Breast epithelium (tissue), 3 donors: ENCODE data around the gene TSPEAR.

Source experiments
- POLR2AphosphoS5 ChIP-seq, 3 donors: sonication (generic); formaldehyde crosslinking; IDR thresholded peaks; one replicate each; pipeline ENCODE4 v1.6.1; 2017; ENCODE audit warnings: antibody characterized with exemption in 3 of 3
- TF ChIP-seq, protein P1 (sequence below), 3 donors: fragments of 450-650 bp; IDR thresholded peaks; one replicate each; pipeline ENCODE4 v1.5.1; 2016 to 2017; ENCODE audit warnings: antibody characterized with exemption in 3 of 3, mild to moderate bottlenecking in 3 of 3, moderate library complexity in 3 of 3

DNA sequence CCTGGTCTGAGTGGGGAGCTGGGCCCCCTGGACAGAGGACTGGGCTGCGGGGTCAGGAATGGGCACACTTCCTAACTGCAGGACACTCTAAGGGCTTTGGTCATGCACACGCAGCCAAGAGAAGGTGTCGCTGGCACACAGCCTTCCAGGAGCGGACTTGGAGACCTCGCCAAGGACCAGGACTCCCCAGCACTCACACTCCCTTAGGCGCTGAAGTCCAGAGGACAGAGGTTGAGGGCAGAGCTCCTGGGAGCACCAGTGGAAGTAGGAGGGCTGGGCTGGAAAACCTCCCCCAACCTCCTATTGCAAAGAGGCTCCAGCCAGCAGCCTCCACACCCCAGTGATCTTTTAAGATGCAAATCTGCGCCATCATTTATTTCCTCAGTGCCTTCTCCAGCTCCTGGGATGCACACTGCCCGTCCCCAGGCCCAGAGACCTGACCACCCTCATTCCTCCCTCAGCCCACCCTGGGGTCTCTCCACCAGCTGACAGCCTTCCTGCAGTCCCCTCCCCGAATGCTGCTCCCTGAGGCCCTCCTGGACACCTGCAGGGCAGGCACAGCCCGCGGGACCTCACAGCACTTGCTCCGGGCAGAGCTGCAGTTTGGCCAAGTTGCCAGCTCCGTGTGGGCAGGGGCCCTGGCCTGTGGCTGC lies 3.0 kb downstream of the TSPEAR start:
- TF ChIP-seq, protein P1, sequence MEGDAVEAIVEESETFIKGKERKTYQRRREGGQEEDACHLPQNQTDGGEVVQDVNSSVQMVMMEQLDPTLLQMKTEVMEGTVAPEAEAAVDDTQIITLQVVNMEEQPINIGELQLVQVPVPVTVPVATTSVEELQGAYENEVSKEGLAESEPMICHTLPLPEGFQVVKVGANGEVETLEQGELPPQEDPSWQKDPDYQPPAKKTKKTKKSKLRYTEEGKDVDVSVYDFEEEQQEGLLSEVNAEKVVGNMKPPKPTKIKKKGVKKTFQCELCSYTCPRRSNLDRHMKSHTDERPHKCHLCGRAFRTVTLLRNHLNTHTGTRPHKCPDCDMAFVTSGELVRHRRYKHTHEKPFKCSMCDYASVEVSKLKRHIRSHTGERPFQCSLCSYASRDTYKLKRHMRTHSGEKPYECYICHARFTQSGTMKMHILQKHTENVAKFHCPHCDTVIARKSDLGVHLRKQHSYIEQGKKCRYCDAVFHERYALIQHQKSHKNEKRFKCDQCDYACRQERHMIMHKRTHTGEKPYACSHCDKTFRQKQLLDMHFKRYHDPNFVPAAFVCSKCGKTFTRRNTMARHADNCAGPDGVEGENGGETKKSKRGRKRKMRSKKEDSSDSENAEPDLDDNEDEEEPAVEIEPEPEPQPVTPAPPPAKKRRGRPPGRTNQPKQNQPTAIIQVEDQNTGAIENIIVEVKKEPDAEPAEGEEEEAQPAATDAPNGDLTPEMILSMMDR (IDR thresholded peaks at IDR 0.05): no peak
- no peak for TF ChIP-seq POLR2AphosphoS5 (IDR thresholded peaks at IDR 0.05)
